OCI-M1 (cell line): Measurements from ENCODE around the gene CDC45.
"Not testable (repeated sequence)": the region's sequence is repeated elsewhere in the genome, so short reads cannot be mapped to it uniquely, and the experiment has no call there.

Experiments
- DNase-seq: peaks from one replicate; lab custom pipeline; 2025; lab: John Stamatoyannopoulos, UW

Gene CDC45, protein sequence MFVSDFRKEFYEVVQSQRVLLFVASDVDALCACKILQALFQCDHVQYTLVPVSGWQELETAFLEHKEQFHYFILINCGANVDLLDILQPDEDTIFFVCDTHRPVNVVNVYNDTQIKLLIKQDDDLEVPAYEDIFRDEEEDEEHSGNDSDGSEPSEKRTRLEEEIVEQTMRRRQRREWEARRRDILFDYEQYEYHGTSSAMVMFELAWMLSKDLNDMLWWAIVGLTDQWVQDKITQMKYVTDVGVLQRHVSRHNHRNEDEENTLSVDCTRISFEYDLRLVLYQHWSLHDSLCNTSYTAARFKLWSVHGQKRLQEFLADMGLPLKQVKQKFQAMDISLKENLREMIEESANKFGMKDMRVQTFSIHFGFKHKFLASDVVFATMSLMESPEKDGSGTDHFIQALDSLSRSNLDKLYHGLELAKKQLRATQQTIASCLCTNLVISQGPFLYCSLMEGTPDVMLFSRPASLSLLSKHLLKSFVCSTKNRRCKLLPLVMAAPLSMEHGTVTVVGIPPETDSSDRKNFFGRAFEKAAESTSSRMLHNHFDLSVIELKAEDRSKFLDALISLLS

GRCh38 chr22:19479355-19480172 is at the start of gene CDC45:
CDC45 (plus strand) TSS chr22:19479920; CDS start chr22:19479969, 49 bp downstream.
- DNase-seq: peak; percentile 99

- peak; percentile 95 for DNase-seq
Measured at GRCh38 chr22:19429950-19430889, 49.5 kb upstream of the CDC45 start.

- peak; percentile 80 for DNase-seq
Measured at GRCh38 chr22:19430890-19431541, 48.7 kb upstream of the CDC45 start.

- DNase-seq: peak; percentile 92
Measured at GRCh38 chr22:19431649-19432132, 48.0 kb upstream of the CDC45 start, which contains the start of gene HIRA. HIRA (minus strand) TSS chr22:19431733; CDS start chr22:19431476, 257 bp downstream.

DNA sequence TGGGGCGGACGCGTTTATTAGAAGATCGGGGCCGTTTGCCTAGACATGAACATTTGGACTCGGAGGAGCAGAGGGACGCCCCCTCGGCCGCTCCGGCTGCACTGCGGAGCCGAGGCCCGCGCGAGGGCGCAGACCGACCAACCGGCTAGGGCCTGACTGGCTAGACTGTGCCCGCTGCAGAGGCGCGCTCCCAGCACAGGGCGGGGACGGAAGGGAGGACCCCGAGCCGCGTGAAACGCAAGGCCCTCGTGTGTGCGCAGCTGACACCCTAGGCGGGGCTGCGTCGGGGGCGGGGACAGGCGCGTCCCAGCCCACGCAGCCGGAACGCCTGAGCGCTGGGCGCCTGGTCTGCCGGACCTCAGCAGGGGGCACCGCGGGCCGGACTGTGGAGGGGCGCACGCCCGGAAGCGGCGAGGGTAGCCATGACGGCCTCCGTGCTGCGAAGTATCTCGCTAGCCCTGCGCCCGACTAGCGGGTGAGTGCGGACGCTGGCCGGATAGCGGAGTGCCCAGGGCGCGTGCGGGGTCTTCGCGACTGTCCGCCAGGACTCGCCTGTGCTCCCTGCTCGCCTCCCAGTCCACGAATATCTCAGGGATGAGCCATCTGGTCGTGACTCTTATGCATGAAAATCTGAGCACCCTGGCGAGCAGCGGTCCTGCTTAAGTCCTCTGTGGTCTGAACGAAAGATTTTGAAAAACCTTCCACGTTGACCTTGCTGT is 47.4 kb upstream of the CDC45 start, which contains the start of gene MRPL40:
MRPL40 (plus strand) TSS at position 413 of the 719 bp plus-strand sequence; CDS start at position 423, 10 bp downstream.
- peak; percentile 98 for DNase-seq

GRCh38 chr22:19434401-19434800 is 45.3 kb upstream of the CDC45 start:
- no peak for DNase-seq

DNA sequence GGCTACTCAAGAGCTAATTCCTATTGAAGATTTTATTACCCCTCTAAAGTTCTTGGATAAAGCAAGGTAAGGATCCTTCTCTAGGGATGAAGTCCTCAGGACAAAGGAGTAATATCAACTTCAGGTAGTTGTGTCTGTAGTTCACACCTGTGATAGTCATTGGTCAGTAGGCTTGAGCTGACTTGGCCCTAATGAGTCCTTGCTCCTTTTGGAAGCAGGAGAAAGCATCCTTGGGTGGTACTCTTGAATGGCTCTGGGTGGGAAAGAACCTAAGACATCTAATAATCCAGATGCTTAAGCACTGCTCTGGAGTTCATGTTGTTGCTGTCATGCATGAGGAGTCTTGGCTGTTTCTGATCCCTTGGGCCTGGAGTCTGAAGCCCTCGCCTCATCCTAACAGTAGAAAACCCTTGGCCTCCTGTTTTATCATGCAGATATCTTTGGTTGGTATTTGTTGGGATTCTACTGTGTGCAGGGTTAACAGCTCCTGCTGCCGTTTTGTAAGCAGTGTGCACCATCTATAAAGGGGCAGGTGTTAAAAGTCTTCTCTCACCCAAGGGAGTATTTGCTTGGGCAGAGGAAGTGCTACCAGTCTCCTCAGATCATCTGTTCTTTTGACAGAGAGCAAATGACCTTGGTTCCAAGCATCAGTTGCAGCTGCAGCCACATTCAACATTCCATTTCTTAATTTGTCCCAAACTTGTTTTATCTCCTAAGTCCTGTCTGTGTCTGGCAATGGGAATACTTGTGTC is 44.7 kb upstream of the CDC45 start:
- DNase-seq: no peak

DNA sequence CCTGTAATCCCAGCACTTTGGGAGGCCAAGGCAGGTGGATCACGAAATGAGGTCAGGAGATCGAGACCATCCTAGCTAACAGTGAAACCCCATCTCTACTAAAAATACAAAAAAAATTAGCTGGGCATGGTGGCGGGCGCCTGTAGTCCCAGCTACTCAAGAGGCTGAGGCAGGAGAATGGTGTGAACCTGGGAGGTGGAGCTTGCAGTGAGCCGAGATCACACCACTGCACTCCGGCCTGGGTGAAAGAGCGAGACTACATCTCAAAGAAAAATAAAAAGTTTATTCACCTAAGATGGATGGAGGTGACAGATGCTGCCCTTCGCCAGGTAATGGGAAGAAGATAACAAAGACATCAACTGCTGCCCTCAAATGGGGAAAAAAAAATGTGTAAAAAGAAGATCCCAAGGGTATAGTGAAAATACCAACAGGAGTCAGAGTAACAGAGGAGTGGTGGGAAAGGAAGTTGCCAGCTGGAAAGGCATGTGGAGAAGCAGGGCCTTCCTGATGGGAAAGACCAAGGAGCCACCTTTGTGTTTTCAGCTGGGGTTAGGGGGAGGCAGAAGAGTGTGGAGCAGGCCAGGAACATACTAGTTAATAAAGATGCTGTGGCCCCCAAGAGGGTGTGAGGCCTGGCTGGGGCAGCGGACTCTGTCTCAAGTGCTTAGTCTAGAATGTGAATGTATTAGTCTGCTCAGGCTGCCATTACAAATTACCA is 43.1 kb upstream of the CDC45 start:
- not testable (repeated sequence) for DNase-seq

GRCh38 chr22:19438298-19438697 is 41.4 kb upstream of the CDC45 start:
- no peak for DNase-seq

- no peak for DNase-seq
Measured at GRCh38 chr22:19440411-19441195, 39.1 kb upstream of the CDC45 start.

GRCh38 chr22:19442166-19442565 is 37.6 kb upstream of the CDC45 start:
- no peak for DNase-seq

GRCh38 chr22:19443544-19444211 is 36.0 kb upstream of the CDC45 start:
- DNase-seq: no peak

DNA sequence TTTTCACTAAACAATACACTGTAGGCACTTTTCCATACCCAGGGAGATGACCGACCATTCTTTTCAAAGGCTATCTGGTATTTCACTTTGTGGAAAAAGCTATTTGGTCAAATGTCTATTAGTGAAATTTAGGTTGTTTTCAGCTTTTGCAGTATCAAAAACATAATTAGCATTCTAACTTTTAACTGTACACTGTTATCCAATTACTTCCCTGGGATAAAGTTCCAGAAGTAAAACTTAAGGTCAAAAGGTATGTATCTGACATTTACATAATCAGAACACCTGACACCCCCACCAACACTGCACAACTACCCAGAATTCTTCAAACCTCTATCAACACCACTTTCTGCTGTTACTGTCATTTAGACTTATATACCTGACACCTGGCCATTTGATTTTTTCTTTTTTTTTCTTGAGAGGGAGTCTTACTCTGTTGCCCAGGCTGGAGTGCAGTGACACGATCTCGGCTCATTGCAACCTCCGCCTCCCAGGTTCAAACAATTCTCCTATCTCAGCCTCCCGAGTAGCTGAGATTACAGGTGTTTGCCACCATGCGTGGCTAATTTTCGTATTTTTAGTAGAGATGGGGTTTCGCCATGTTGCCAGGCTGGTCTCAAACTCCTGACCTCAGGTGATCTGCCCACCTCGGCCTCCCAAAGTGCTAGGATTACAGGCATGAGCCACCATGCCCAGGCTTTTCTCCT is 34.3 kb upstream of the CDC45 start:
- DNase-seq: not testable (repeated sequence)

DNA sequence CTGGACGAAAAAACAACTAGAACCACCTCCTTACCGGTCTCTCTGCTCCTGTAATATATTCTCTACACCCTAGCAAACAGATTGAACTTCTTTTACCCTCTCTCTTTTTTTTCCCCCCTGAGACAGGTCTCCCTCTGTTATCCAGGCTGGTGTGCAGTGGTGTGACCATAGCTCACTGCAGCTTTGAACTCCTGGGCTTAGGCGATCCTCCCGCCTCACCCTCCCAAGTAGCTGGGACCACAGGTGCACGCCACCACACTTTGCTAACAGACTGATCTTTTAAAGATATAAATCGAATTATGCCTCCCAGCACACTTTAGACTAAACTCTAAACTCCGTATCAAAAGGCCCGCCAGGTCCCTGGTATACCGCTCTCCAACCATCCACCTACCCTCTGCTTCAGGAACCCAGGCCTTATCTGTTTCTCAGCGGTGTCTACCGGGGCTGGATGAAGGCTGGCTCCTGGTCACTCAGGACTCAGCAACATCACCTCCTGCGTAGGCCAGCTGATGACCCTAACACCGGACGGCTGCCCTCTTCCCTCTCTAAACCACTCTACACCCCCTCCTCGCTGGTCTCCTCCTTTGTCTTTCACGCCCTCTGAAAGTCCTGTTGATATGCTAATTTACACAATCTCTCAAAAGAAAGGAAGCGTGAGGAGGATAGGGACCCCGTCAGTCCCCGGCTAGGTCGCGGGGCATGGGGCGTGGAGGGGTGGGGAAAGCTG is 33.0 kb upstream of the CDC45 start:
- peak; percentile 70 for DNase-seq

- DNase-seq: peak; percentile 95
Measured at GRCh38 chr22:19447330-19448075, 32.2 kb upstream of the CDC45 start, which contains the start of gene C22orf39. C22orf39 (minus strand) TSS chr22:19447711; CDS start chr22:19447688, 23 bp downstream.
